ENCODE results near the gene RCL1. TPM values are rescaled to one million over a fixed set of nuclear protein-coding genes. Genes with fewer than 3 reads are reported as not detected.
"Not testable (repeated sequence)": the region's sequence is repeated elsewhere in the genome, so short reads cannot be mapped to it uniquely, and the experiment has no call there.

Gene RCL1
- total RNA-seq, 2 experiments from 2014 or later: 16.8 TPM

DNA sequence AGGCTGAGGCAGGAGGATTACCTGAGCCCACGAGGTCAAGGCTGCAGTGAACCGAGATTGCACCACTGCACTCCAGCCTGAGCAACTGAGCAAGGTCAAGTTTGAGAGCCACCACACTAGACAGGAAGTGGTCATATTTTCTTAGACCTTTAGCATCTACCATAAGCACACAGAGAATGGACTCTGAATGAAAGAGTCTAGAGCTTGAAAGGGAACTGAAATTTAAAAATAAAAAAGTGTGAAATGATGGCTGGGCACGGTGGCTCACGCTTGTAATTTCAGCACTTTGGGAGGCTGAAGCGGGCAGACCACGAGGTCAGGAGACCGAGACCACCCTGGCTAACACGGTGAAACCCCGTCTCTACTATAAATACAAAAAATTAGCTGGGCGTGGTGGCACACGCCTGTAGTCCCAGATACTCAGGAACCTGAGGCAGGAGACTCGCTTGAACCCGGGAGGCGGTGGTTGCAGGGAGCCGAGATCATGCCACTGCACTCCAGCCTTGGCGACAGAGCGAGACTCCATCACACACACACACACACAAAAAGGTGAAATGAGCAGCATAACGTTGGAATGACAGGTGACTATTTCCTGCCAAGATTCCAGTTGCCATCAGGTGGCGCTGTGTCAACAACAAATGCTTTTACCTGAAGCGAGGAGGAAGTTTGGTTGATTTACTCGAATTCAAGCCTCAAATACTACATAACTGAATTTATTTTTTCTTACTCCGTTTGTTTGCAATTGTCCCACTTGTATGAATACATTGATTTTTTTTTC, 30.4 kb upstream of the RCL1 start:
- Mint-ChIP-seq H3K4me3 (peak overlapping the region; percentile 50), H3K27me3 (ENCODE audit: low read depth) (peaks cover 15% of the 10 kb centered on the region), H3K36me3 (ENCODE audit: low read depth) (no peaks in the 10 kb centered on the region), H3K4me1 (ENCODE audit: low read depth) (peaks cover 20% of the 10 kb centered on the region), H3K27ac (peak overlapping the region; percentile 62), H3K9me3 (ENCODE audit: insufficient read depth) (no peaks in the 10 kb centered on the region)
- DNase-seq (peak; percentile 90), ATAC-seq (peak; percentile 81)
- POLR2A ChIA-PET: interaction anchor here (0.6 to 1.1 kb wide), 4 partner anchors 35 to 1670 kb away, joined by 3 to 4 read pairs (median 3); partner anchors contain the start of gene JAK2
- CTCF ChIA-PET: interaction anchor here (0.7 to 6.0 kb wide), 50 partner anchors 9 to 827 kb away, joined by 3 to 51 read pairs (median 4); partner anchors contain the start of genes INSL6, JAK2 and RCL1

DNA sequence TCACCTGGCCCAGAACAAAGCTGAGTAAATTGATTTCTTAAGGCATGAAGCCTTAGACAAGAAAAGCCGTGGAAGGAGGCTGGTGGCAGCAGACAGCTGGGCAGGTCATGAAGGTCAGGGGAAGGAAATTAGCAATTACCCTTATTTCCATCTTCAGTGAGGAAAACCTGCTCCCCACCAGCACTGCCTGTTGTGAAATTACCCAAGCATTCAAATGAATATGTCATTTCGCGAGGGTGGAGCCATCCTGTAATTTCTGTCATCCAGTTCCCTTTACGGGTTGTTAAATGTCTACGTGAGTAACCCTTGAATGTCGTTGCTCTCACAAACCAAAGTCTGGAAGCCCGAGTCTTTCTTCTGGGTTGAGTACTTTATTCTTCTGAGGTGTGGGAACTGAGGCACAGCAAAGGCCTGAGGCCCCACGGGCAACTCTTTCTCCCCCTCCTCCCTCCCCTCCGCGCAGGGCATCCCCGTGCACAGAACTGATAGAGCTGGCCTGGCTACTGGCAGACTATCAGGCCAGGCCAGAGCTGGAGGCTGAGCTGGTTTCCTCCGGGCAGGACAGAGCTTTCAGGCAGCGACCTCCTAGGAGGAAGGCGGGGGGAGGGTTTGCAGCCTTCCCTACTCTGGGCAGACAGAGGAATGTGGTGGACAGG, 29.7 kb upstream of the RCL1 start:
- POLR2A ChIA-PET: interaction anchor here (0.6 to 0.7 kb wide), 2 partner anchors 223 to 1669 kb away, joined by 3 read pairs; no protein-coding TSS in a partner anchor
- H3K27ac Mint-ChIP-seq: peak overlapping the region; percentile 62
- no peak for DNase-seq
- H3K4me3 Mint-ChIP-seq: peak overlapping the region; percentile 50
- ATAC-seq: peak; percentile 14
- peaks cover 20% of the 10 kb centered on the region for H3K4me1 Mint-ChIP-seq (ENCODE audit: low read depth)
- H3K9me3 Mint-ChIP-seq (ENCODE audit: insufficient read depth): no peaks in the 10 kb centered on the region
- CTCF ChIA-PET: interaction anchor here (0.6 to 6.0 kb wide), 47 partner anchors 8 to 827 kb away, joined by 3 to 51 read pairs (median 4); partner anchors contain the start of genes INSL6, JAK2 and RCL1
- H3K36me3 Mint-ChIP-seq (ENCODE audit: low read depth): no peaks in the 10 kb centered on the region
- H3K27me3 Mint-ChIP-seq (ENCODE audit: low read depth): peaks cover 15% of the 10 kb centered on the region

DNA sequence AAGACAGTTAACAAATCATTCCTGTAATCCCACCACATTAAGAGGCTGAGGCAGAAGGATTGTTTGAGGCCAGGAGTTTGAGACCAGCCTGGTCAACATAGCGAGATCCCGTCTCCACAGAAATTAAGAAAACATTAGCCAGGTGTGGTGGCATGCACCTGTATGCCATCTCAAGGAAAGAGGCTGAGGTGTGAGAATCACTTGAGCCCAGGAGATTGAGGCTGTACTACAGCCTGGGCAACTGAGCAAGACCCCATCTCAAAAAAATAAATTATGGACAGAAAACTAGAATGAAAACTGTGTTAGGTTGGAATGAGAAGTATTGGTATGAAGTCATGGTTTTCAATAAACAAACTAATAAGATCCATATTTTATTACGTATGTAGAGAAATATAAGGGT, 28.7 kb upstream of the RCL1 start:
- H3K4me3 Mint-ChIP-seq: no peak overlapping the region
- ChIA-PET CTCF (interaction anchor here (1.2 to 3.9 kb wide), 7 partner anchors 26 to 589 kb away, joined by 3 to 51 read pairs (median 6); partner anchors contain the start of gene JAK2), POLR2A (no interaction called here)
- no peaks in the 10 kb centered on the region for H3K36me3 Mint-ChIP-seq (ENCODE audit: low read depth)
- no peak for ATAC-seq
- H3K27me3 Mint-ChIP-seq (ENCODE audit: low read depth): peaks cover 15% of the 10 kb centered on the region
- H3K27ac Mint-ChIP-seq: no peak overlapping the region
- peaks cover 21% of the 10 kb centered on the region for H3K4me1 Mint-ChIP-seq (ENCODE audit: low read depth)
- no peaks in the 10 kb centered on the region for H3K9me3 Mint-ChIP-seq (ENCODE audit: insufficient read depth)
- DNase-seq: no peak

DNA sequence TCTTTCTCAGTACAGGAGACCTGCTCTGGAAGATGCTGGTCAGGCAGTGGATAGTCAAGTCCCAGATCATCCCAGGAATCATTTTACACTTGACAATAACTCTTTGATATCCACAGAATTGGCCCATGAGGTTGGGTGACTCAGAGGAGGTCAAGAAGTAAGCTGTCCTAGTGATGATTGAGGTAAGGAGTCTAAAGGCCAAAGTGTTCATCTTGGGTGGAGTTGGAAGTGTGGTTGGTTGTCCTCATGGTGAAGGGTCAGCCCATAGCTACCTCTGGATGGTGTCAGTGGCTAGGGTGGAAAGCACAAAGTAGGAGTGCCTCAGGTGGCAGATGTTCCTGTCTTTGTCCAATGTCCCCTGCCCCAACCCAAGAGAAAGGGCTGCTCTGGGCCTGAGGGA, 24.1 kb upstream of the RCL1 start:
- Mint-ChIP-seq H3K4me1 (ENCODE audit: low read depth) (peaks cover 4% of the 10 kb centered on the region), H3K27ac (no peak overlapping the region), H3K4me3 (no peak overlapping the region), H3K9me3 (ENCODE audit: insufficient read depth) (no peaks in the 10 kb centered on the region), H3K36me3 (ENCODE audit: low read depth) (no peaks in the 10 kb centered on the region), H3K27me3 (ENCODE audit: low read depth) (no peaks in the 10 kb centered on the region)
- DNase-seq (no peak), ATAC-seq (no peak)
- ChIA-PET POLR2A (no interaction called here), CTCF (no interaction called here)

DNA sequence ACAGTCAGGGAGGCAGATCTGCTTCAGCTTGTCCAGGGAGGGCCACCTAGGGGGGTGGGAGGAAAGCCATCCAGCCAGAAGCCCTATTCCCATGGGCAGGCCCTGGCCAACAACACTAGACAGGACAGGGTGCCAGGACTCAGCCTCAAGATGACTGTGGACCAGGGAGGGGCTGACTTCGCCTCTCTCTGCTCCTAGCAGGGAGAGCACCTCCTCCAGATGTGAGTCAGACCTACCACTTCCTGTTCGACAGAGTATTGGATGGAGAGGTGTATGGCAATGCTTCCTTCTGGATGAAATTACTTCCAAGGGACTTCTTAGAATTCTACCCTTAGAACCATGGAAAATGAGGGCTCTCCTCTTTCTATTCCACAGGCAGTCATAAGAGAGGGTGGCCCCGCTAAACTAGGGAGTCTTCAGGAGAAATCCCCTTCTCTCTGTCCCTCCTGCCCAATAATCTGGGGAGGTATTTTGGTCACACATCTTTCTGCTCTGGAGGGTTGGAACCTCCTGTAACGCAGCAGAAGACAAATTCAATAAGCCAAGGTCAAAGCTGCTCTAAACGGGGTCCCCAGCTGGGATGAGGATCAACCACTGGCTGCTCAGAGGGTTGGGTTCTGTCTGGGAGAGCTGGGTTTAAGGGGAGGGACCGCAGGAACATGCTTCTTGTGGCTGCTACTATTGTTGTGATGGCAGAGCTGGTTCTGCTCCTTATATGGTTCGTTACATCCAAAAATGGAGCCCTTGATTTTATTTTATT, 23.2 kb upstream of the RCL1 start:
- H3K27me3 Mint-ChIP-seq (ENCODE audit: low read depth): no peaks in the 10 kb centered on the region
- POLR2A ChIA-PET: no interaction called here
- no peak for DNase-seq

DNA sequence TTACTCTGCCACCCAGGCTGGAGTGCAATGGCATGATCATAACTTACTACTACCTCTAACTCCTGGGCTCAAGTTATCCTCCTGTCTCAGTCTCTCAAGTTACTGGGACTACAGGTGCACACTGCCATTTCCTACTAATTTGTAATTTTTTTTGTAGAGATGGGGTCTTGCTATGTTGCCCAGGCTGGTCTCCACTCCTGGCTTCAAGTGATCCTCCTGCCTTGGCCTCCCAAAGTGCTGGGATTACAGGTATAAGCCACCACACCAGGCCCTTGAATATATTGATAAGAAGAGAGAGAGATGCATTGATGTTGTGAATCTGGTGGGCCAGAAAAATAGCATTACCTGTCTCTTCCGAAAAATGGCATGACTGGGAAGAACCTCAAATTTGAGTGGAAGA, 21.0 kb upstream of the RCL1 start:
- ATAC-seq: no peak
- Mint-ChIP-seq H3K27me3 (ENCODE audit: low read depth) (no peaks in the 10 kb centered on the region), H3K4me3 (no peak overlapping the region), H3K36me3 (ENCODE audit: low read depth) (no peaks in the 10 kb centered on the region), H3K4me1 (ENCODE audit: low read depth) (peaks cover 4% of the 10 kb centered on the region), H3K27ac (no peak overlapping the region), H3K9me3 (ENCODE audit: insufficient read depth) (no peaks in the 10 kb centered on the region)
- POLR2A ChIA-PET: no interaction called here
- CTCF ChIA-PET: interaction anchor here (1.3 kb wide), 1 partner anchor 9 kb away, joined by 6 read pairs; no protein-coding TSS in a partner anchor
- no peak for DNase-seq

More for the DNA sequence above, 23.2 kb upstream of the RCL1 start:
- Mint-ChIP-seq H3K27ac (no peak overlapping the region), H3K9me3 (ENCODE audit: insufficient read depth) (no peaks in the 10 kb centered on the region), H3K36me3 (ENCODE audit: low read depth) (no peaks in the 10 kb centered on the region), H3K4me3 (no peak overlapping the region), H3K4me1 (ENCODE audit: low read depth) (peaks cover 4% of the 10 kb centered on the region)
- CTCF ChIA-PET: interaction anchor here (0.7 to 1.5 kb wide), 2 partner anchors 11 to 218 kb away, joined by 3 to 4 read pairs; no protein-coding TSS in a partner anchor
- no peak for ATAC-seq

DNA sequence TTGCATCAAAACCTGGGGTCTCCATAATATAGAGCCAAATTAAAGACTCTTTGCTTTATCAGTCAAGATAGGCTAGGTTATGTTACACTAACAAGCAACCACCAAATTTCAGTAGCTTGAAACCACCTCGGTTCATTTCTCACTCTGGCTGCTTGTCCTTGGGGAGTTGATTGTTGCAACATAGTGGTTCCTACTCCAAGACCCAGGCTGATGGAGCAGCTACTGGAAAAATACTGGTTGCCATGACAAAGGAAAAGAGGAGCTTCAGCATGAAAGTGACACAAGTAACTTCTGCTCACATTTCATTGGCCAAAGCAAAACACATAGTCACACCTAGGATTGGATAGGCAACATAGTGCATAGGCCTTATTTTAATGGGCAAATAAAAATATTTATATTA, 18.5 kb upstream of the RCL1 start:
- Mint-ChIP-seq H3K27me3 (ENCODE audit: low read depth) (peaks cover 2% of the 10 kb centered on the region), H3K27ac (no peak overlapping the region), H3K4me1 (ENCODE audit: low read depth) (peaks cover 1% of the 10 kb centered on the region), H3K9me3 (ENCODE audit: insufficient read depth) (no peaks in the 10 kb centered on the region), H3K36me3 (ENCODE audit: low read depth) (no peaks in the 10 kb centered on the region), H3K4me3 (no peak overlapping the region)
- POLR2A ChIA-PET: interaction anchor here (0.8 to 1.1 kb wide), 2 partner anchors 18 to 418 kb away, joined by 3 to 4 read pairs; partner anchors contain the start of gene RCL1
- ATAC-seq (no peak), DNase-seq (no peak)
- CTCF ChIA-PET: interaction anchor here (1.0 to 1.2 kb wide), 2 partner anchors 15 to 214 kb away, joined by 3 to 4 read pairs; no protein-coding TSS in a partner anchor

DNA sequence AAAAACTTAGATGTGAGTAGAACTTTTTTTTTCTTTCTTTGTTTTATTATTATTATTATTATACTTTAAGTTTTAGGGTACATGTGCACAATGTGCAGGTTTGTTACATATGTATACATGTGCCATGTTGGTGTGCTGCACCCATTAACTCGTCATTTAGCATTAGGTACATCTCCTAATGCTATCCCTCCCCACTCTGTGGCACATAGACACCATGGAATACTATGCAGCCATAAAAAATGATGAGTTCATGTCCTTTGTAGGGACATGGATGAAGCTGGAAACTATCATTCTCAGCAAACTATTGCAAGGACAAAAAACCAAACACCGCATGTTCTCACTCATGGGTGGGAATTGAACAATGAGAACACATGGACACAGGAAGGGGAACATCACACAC, 17.8 kb upstream of the RCL1 start:
- H3K4me1 Mint-ChIP-seq (ENCODE audit: low read depth); DNase-seq; H3K9me3 Mint-ChIP-seq (ENCODE audit: insufficient read depth); H3K27ac Mint-ChIP-seq; H3K36me3 Mint-ChIP-seq (ENCODE audit: low read depth); ATAC-seq; POLR2A ChIA-PET; H3K4me3 Mint-ChIP-seq; H3K27me3 Mint-ChIP-seq (ENCODE audit: low read depth): not testable (repeated sequence)
- CTCF ChIA-PET: interaction anchor here (0.6 kb wide), 1 partner anchor 712 kb away, joined by 3 read pairs; no protein-coding TSS in a partner anchor

DNA sequence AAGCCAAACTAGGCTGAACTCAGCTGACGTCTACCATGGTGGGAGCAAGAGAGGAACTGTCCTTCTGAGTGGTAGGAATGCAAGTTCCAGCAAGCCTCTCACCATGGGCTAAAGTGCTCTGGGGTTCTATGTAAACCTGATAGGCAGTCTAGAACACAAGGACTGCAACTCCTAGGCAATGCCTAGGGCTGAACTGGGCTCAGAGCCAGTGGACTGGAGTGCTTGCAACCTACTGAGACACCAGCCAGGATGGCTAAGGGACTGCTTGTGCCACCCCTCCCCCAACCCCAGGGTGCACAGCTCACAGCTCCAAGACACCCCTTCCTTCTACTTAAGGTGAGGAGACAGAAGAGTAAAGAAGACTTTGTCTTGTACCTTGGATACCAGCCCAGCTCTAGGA, 12.1 kb upstream of the RCL1 start:
- no peak for ATAC-seq

DNA sequence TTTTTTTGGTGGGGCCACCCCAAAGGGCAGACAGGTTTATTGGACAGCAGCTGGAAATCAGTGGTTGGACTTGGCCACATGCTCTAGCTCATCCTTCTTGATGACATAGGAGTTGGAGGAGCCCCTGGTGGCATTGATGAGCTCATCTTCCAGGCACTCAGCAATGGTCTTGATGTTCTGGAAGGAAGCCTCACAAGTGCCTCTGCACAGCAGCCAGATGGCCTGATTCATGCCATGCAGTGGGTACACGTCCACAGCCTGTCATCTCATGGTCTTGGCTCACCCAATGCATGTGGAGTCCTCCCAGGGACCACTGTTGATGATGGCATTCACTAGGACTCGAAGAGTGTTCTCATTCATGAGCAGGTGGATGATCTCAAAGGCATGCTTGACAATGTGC, 11.3 kb upstream of the RCL1 start:
- Mint-ChIP-seq H3K4me1 (ENCODE audit: low read depth) (no peaks in the 10 kb centered on the region), H3K27ac (no peak overlapping the region), H3K4me3 (no peak overlapping the region), H3K36me3 (ENCODE audit: low read depth) (no peaks in the 10 kb centered on the region), H3K27me3 (ENCODE audit: low read depth) (peaks cover 16% of the 10 kb centered on the region), H3K9me3 (ENCODE audit: insufficient read depth) (no peaks in the 10 kb centered on the region)
- DNase-seq: no peak
- no peak for ATAC-seq
- ChIA-PET POLR2A (no interaction called here), CTCF (interaction anchor here (0.7 to 2.4 kb wide), 3 partner anchors 11 to 547 kb away, joined by 3 to 5 read pairs (median 4); partner anchors contain the start of gene RCL1)

More for the DNA sequence above, 12.1 kb upstream of the RCL1 start:
- H3K9me3 Mint-ChIP-seq (ENCODE audit: insufficient read depth): no peaks in the 10 kb centered on the region
- no peak overlapping the region for H3K27ac Mint-ChIP-seq
- H3K27me3 Mint-ChIP-seq (ENCODE audit: low read depth): peaks cover 16% of the 10 kb centered on the region
- DNase-seq: no peak
- no peaks in the 10 kb centered on the region for H3K36me3 Mint-ChIP-seq (ENCODE audit: low read depth)
- H3K4me1 Mint-ChIP-seq (ENCODE audit: low read depth): no peaks in the 10 kb centered on the region
- CTCF ChIA-PET: interaction anchor here (0.7 to 2.4 kb wide), 2 partner anchors 12 to 18 kb away, joined by 4 to 5 read pairs; partner anchors contain the start of gene RCL1
- POLR2A ChIA-PET: no interaction called here
- H3K4me3 Mint-ChIP-seq: no peak overlapping the region

DNA sequence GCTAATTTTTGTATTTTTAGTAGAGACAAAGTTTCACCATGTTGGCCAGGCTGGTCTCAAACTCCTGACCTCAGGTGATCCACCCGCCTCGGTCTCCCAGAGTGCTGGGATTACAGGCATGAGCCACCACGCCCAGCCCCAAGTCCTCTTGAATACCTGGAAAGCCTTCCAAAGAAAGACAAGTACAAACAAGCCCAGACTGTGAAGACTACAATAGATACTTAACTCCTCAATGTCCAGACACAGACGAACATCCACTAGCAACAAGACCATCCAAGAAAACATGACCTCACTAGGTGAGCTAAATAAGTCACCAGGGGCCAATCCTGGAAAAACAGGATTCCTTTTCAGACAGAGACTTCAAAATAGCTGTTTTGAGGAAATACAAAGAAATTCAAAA, 9.6 kb upstream of the RCL1 start:
- H3K4me3 Mint-ChIP-seq; H3K36me3 Mint-ChIP-seq (ENCODE audit: low read depth); H3K4me1 Mint-ChIP-seq (ENCODE audit: low read depth); POLR2A ChIA-PET; ATAC-seq; DNase-seq; H3K27ac Mint-ChIP-seq; H3K9me3 Mint-ChIP-seq (ENCODE audit: insufficient read depth): not testable (repeated sequence)
- CTCF ChIA-PET: interaction anchor here (0.8 to 1.2 kb wide), 2 partner anchors 9 to 20 kb away, joined by 3 read pairs; no protein-coding TSS in a partner anchor
- H3K27me3 Mint-ChIP-seq (ENCODE audit: low read depth): peaks cover 18% of the 10 kb centered on the region
